MM.1S (cell line): ENCODE data around the gene NUAK1.

Source experiments
- DNase-seq: peaks from one replicate; pipeline ENCODE4 v3.0.0-alpha.2; 2015
- H2AFZ ChIP-seq: fragments of 300-600 bp; sonication (generic); 2 replicates; pipeline ENCODE4 v1.6.0; 2016; ENCODE audit warnings: antibody characterized with exemption, low read length
- H3F3A ChIP-seq: fragments of 300-600 bp; sonication (generic); 2 replicates; pipeline ENCODE4 v1.6.1; 2016; ENCODE audit warnings: mild to moderate bottlenecking, antibody characterized with exemption, low read length, moderate library complexity, mixed read lengths; ENCODE audit not compliant: insufficient read depth
- H3K27ac ChIP-seq: fragments of 300-600 bp; sonication (generic); 2 replicates; pipeline ENCODE4 v1.5.1; 2016; ENCODE audit warnings: mild to moderate bottlenecking, low read length
- H3K27me3 ChIP-seq: fragments of 300-600 bp; sonication (generic); replicated peaks from 2 replicates; pipeline ENCODE4 v1.6.0; 2016; ENCODE audit warnings: low read length; ENCODE audit not compliant: insufficient read depth
- H3K36me3 ChIP-seq: fragments of 300-600 bp; sonication (generic); replicated peaks from 2 replicates; pipeline ENCODE4 v1.6.1; 2016; ENCODE audit warnings: mild to moderate bottlenecking, low read length, mixed read lengths; ENCODE audit not compliant: insufficient read depth
- H3K4me1 ChIP-seq: fragments of 300-600 bp; sonication (generic); 2 replicates; pipeline ENCODE4 v1.6.1; 2016; ENCODE audit warnings: low read length, mixed read lengths
- H3K4me2 ChIP-seq: fragments of 300-600 bp; sonication (generic); 2 replicates; pipeline ENCODE4 v1.6.0; 2016; ENCODE audit warnings: low read depth, low read length
- H3K4me3 ChIP-seq: fragments of 300-600 bp; sonication (generic); 2 replicates; pipeline ENCODE4 v1.5.1; 2016; ENCODE audit warnings: low read length, mixed read lengths
- H3K79me2 ChIP-seq: fragments of 300-600 bp; sonication (generic); 2 replicates; pipeline ENCODE4 v1.6.1; 2016; ENCODE audit warnings: mixed run types, low read length, mixed read lengths
- H3K9ac ChIP-seq: fragments of 300-600 bp; sonication (generic); 2 replicates; pipeline ENCODE4 v1.6.1; 2016; ENCODE audit warnings: low read length, mixed read lengths
- H3K9me2 ChIP-seq: fragments of 300-600 bp; sonication (generic); replicated peaks from 2 replicates; pipeline ENCODE4 v1.6.1; 2016; ENCODE audit warnings: mild to moderate bottlenecking, low read length, mixed read lengths; ENCODE audit not compliant: insufficient read depth
- H3K9me3 ChIP-seq: fragments of 300-600 bp; sonication (generic); replicated peaks from 2 replicates; pipeline ENCODE4 v1.6.1; 2016; ENCODE audit warnings: mild to moderate bottlenecking, low read length, mixed read lengths; ENCODE audit not compliant: insufficient read depth
- H4K20me1 ChIP-seq: fragments of 300-600 bp; sonication (generic); 2 replicates; pipeline ENCODE4 v1.6.1; 2016; ENCODE audit warnings: mild to moderate bottlenecking, low read length, moderate library complexity, mixed read lengths; ENCODE audit not compliant: insufficient read depth
- EZH2 ChIP-seq: fragments of 300-600 bp; sonication (generic); optimal IDR thresholded peaks from 2 replicates; pipeline ENCODE3; 2017; ENCODE audit warnings: low read depth, mild to moderate bottlenecking, antibody characterized with exemption, low read length, mixed read lengths
- EZH2phosphoT487 ChIP-seq: fragments of 300-600 bp; sonication (generic); IDR thresholded peaks from 2 replicates; pipeline ENCODE4 v1.6.1; 2018; ENCODE audit warnings: antibody characterized with exemption, low read length
- TF ChIP-seq, protein P1 (sequence below): fragments of 300-600 bp; sonication (generic); IDR thresholded peaks from 2 replicates; pipeline ENCODE4 v1.5.1; 2016; ENCODE audit warnings: antibody characterized with exemption, low read length, mixed read lengths

NUAK1 gene

DNA sequence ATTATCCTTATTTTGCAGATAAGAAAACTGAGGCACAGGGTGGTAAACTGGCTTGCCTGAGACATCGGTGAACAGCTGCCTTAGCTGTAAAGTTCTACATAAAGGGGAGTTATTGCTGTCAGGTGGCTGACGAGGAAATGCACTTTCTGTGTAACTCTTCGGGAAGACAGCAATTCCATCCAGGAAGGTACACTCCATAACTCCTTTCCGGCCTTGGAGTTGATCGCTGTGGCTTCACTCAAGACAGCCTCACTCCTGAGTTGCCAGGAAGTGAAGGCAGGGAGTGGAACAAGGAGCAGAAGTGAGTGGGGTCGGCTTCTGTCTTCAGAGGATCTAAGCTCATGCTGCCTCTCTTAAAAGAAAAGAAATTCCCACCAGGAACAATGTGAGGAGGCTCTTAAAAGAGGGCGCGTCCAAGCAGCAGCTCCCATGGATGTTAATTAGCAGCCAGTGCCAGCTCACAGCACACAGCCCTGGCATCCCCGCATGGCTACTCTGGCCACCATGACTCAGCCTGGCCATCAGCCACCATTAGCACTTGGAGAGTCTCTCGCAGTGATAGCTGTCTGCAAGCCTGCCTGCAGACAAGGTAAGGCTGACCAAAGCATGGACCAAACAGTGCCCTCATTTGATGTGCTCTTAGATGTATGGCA, 60.3 kb downstream of the NUAK1 start:
- no peaks in the 10 kb centered on the region for H3K9me3 ChIP-seq
- H2AFZ ChIP-seq, result no peak overlapping the region
- DNase-seq, result no peak
- H3K4me1 ChIP-seq, result no peaks in the 10 kb centered on the region
- H3K4me3 ChIP-seq, result no peak overlapping the region
- TF ChIP-seq EZH2phosphoT487 (no peak), EZH2 (no peak)
- TF ChIP-seq, protein P1, sequence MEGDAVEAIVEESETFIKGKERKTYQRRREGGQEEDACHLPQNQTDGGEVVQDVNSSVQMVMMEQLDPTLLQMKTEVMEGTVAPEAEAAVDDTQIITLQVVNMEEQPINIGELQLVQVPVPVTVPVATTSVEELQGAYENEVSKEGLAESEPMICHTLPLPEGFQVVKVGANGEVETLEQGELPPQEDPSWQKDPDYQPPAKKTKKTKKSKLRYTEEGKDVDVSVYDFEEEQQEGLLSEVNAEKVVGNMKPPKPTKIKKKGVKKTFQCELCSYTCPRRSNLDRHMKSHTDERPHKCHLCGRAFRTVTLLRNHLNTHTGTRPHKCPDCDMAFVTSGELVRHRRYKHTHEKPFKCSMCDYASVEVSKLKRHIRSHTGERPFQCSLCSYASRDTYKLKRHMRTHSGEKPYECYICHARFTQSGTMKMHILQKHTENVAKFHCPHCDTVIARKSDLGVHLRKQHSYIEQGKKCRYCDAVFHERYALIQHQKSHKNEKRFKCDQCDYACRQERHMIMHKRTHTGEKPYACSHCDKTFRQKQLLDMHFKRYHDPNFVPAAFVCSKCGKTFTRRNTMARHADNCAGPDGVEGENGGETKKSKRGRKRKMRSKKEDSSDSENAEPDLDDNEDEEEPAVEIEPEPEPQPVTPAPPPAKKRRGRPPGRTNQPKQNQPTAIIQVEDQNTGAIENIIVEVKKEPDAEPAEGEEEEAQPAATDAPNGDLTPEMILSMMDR, result no peak
- no peaks in the 10 kb centered on the region for H3F3A ChIP-seq
- no peaks in the 10 kb centered on the region for H4K20me1 ChIP-seq
- H3K79me2 ChIP-seq, result 0 out of 2 replicates have a peak, but pooled peaks cover 17% of the 10 kb centered on the region
- no peaks in the 10 kb centered on the region for H3K9me2 ChIP-seq
- H3K36me3 ChIP-seq, result peaks cover 7% of the 10 kb centered on the region; the same call in 1 of the 2 replicates
- no peak overlapping the region for H3K9ac ChIP-seq
- H3K27ac ChIP-seq, result no peak overlapping the region
- no peaks in the 10 kb centered on the region for H3K27me3 ChIP-seq
- no peak overlapping the region for H3K4me2 ChIP-seq

DNA sequence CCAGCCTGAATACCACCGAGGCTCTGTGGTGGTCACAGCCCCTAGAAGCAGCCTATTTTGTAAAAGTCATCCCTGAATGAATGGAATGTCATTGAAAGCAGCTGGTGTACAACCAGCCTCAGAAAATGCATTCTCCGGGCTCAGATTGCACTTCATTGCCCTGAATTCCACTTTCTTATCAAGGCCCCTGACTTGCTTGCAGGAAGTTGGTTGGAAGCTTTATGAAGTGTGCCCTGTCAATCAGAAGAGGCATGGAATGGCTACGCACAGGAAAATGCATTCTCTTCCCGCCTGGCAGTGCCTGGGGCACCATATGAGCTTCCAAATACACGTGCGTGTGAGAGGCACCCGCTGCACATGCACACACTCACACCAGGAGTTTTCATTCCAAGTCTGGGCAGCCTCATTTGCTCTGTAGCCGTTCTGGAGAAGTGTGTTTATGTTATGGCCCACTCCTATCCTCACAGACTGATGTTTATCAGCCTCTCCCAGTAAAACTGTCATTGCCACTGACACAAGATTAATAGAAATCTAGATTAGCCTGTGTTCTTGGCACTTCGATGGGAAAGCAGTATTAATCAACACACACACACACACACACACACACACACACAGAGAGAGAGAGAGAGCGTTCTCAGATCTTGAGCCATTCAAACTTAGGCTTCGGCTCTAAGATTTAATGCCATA, 63.9 kb downstream of the NUAK1 start:
- no peaks in the 10 kb centered on the region for H3F3A ChIP-seq
- no peak overlapping the region for H3K4me2 ChIP-seq
- TF ChIP-seq, protein P1, result no peak
- no peak for TF ChIP-seq EZH2phosphoT487
- no peak for TF ChIP-seq EZH2
- no peaks in the 10 kb centered on the region for H3K4me1 ChIP-seq
- H2AFZ ChIP-seq, result no peak overlapping the region
- H3K4me3 ChIP-seq, result no peak overlapping the region
- H3K36me3 ChIP-seq, result peaks cover under 1% of the 10 kb centered on the region; the same call in 1 of the 2 replicates
- no peak overlapping the region for H3K9ac ChIP-seq
- no peak for DNase-seq
- no peak overlapping the region for H3K27ac ChIP-seq
- H3K79me2 ChIP-seq, result 0 out of 2 replicates have a peak, but pooled peaks cover 12% of the 10 kb centered on the region
- no peaks in the 10 kb centered on the region for H3K9me3 ChIP-seq
- H3K27me3 ChIP-seq, result no peaks in the 10 kb centered on the region
- H4K20me1 ChIP-seq, result no peaks in the 10 kb centered on the region
- H3K9me2 ChIP-seq, result no peaks in the 10 kb centered on the region

DNA sequence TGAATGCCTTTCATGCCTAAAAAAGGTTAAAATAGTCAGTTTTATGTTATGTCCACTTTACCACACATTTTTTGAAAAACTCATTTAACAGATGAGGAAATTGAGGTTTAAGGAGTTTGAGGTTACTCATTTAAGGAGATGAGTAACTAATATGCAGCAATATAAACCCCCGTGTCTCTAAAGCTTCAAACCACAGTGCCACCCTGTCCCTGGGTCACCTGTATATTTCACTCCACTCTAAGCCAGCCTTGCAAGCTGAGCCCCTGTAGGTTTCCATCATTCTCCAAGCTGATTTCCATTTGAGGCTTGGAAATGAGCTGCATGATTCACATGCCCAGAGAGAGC, 64.4 kb downstream of the NUAK1 start:
- H3K9me3 ChIP-seq, result no peaks in the 10 kb centered on the region
- 0 out of 2 replicates have a peak, but pooled peaks cover 12% of the 10 kb centered on the region for H3K79me2 ChIP-seq
- H3K27ac ChIP-seq, result no peak overlapping the region
- no peaks in the 10 kb centered on the region for H3F3A ChIP-seq
- peaks cover 6% of the 10 kb centered on the region; the same call in 1 of the 2 replicates for H3K36me3 ChIP-seq
- no peaks in the 10 kb centered on the region for H3K4me1 ChIP-seq
- no peaks in the 10 kb centered on the region for H3K27me3 ChIP-seq
- no peak overlapping the region for H2AFZ ChIP-seq
- no peaks in the 10 kb centered on the region for H3K9me2 ChIP-seq
- no peak overlapping the region for H3K4me2 ChIP-seq
- no peak overlapping the region for H3K4me3 ChIP-seq
- TF ChIP-seq EZH2phosphoT487, result no peak
- TF ChIP-seq, protein P1, result no peak
- no peak for TF ChIP-seq EZH2
- no peaks in the 10 kb centered on the region for H4K20me1 ChIP-seq
- no peak for DNase-seq
- no peak overlapping the region for H3K9ac ChIP-seq
